Epithelial cell of esophagus (primary cell): ENCODE data around the gene FREM3.
A peak's percentile ranks its signal among the peaks of the same experiment; 100 is the strongest.

Experiments used
- DNase-seq: peaks from one replicate; pipeline ENCODE4 v3.0.0; 2010; ENCODE audit warnings: low read depth
- H3K4me3 ChIP-seq: 2 replicates; pipeline ENCODE4 v1.5.1; 2011; ENCODE audit warnings: mild to moderate bottlenecking, low read length, control low read depth
- CTCF ChIP-seq: IDR thresholded peaks from 2 replicates; pipeline ENCODE4 v1.5.1; 2011; ENCODE audit warnings: low read depth, mild to moderate bottlenecking, low read length, control low read depth, inconsistent platforms; ENCODE audit not compliant: insufficient read depth; ENCODE audit errors: missing control alignments

FREM3 gene

GRCh38 chr4:143587703-143588102 lies 112.8 kb downstream of the FREM3 start:
- no peak for TF ChIP-seq CTCF
- H3K4me3 ChIP-seq = no peak overlapping the region
- peak; percentile 9 for DNase-seq

GRCh38 chr4:143586080-143586479 lies 114.4 kb downstream of the FREM3 start:
- no peak for TF ChIP-seq CTCF
- DNase-seq = no peak
- H3K4me3 ChIP-seq = no peak overlapping the region

GRCh38 chr4:143585548-143585947 lies 114.9 kb downstream of the FREM3 start:
- no peak for DNase-seq
- no peak for TF ChIP-seq CTCF
- no peak overlapping the region for H3K4me3 ChIP-seq

- no peak for TF ChIP-seq CTCF
- no peak overlapping the region for H3K4me3 ChIP-seq
- DNase-seq = no peak
Observed at GRCh38 chr4:143581331-143581946, 119.0 kb downstream of the FREM3 start.

GRCh38 chr4:143575331-143575730 lies 125.1 kb downstream of the FREM3 start:
- DNase-seq = peak; percentile 15
- TF ChIP-seq CTCF = no peak
- H3K4me3 ChIP-seq = no peak overlapping the region

- DNase-seq = no peak
- TF ChIP-seq CTCF = no peak
- H3K4me3 ChIP-seq = no peak overlapping the region
Observed at GRCh38 chr4:143564472-143564871, 136.0 kb downstream of the FREM3 start.

GRCh38 chr4:143559757-143560147 lies 140.7 kb downstream of the FREM3 start:
- DNase-seq = no peak
- H3K4me3 ChIP-seq = peak overlapping the region; percentile 72
- no peak for TF ChIP-seq CTCF
